Spleen (tissue), 7 donors: Measurements from ENCODE around the gene IGF1R.

Experiments used
- POLR2A ChIP-seq, 3 donors: fragments of 450-650 bp; IDR thresholded peaks; one replicate each; pipeline ENCODE4 v1.5.1; 2017; ENCODE audit warnings: antibody characterized with exemption in 3 of 3, mild to moderate bottlenecking in 1 of 3
- TF ChIP-seq, protein P1 (sequence below), 11 experiments: fragments of 200-600 bp in 7 of 11; fragments of 450-650 bp in 4 of 11; sonication (generic) in 4 of 11; IDR thresholded peaks in 8 of 11; conservative IDR thresholded peaks in 3 of 11; 1 replicate in 7 of 11; 2 replicates in 4 of 11; pipeline versions ENCODE4 v1.4.0 to v1.8.0; 2016 to 2021; ENCODE audit warnings: antibody characterized with exemption in 11 of 11, inconsistent platforms in 4 of 11, mild to moderate bottlenecking in 1 of 11
- donor health status: DM: no; HTN: no; CAD: no; lungs with moderate emphysema.
- donor health status: DM: no; HTN: no; CAD: no.
- donor health status: DM: no; HTN: no; CAD: no.

DNA sequence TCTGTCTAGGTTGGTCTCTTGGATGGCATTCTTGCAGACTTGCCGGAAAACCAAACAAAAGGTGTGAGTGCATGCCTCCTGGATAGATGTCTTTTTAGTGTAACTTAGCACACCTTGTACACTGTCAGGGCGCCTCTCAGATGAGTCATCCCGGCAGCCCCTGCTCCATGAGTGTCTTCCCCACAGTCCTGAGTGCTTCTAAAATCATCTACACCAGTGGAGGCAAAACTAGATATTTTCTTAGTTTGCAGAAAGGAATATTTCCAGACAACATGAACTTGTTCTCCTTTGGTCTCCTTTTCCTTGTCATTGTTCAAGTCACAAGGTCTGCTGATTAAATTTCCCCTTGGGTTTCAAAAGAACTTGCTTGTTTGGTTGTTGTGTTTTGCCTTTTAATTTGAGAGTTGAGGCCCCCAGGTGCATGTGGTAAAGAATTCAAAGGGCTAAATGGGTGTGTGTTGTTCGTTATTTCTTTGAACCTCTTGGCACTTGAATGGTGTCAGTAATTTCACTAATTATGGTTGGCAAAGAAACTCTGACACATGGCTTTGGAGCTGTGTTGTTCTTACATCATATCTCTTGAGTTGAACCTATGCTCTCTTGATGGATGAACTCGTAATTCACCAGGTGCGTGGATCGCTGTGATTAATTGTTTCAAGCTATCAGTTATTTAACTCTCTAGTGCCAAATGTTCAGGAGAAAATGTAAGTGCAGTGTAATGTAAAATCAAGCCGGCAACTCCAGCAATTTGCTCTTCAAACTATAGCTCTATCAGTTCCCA lies 98.2 kb downstream of the IGF1R start:
- TF ChIP-seq, protein P1, sequence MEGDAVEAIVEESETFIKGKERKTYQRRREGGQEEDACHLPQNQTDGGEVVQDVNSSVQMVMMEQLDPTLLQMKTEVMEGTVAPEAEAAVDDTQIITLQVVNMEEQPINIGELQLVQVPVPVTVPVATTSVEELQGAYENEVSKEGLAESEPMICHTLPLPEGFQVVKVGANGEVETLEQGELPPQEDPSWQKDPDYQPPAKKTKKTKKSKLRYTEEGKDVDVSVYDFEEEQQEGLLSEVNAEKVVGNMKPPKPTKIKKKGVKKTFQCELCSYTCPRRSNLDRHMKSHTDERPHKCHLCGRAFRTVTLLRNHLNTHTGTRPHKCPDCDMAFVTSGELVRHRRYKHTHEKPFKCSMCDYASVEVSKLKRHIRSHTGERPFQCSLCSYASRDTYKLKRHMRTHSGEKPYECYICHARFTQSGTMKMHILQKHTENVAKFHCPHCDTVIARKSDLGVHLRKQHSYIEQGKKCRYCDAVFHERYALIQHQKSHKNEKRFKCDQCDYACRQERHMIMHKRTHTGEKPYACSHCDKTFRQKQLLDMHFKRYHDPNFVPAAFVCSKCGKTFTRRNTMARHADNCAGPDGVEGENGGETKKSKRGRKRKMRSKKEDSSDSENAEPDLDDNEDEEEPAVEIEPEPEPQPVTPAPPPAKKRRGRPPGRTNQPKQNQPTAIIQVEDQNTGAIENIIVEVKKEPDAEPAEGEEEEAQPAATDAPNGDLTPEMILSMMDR (IDR thresholded peaks at IDR 0.05 in 8 of 11, conservative IDR thresholded peaks at IDR 0.05 in 3 of 11): no peak
- no peak for TF ChIP-seq POLR2A (IDR thresholded peaks at IDR 0.05)
